ENCODE data around the gene MVB12A. TPM values are rescaled to one million over a fixed set of nuclear protein-coding genes. Genes with fewer than 3 reads are reported as not detected.

Gene MVB12A
- total RNA-seq, 1 donor from 2014 or later = 46.2 TPM

GRCh38 chr19:17470068-17470841 is 50.4 kb downstream of the MVB12A start, which contains the start of gene SLC27A1:
Gene SLC27A1 (plus strand): TSS chr19:17470524. CDS start chr19:17470541, 17 bp downstream.
- peak; percentile 100 for DNase-seq (ENCODE audit: low spot score)

- no peak for DNase-seq (ENCODE audit: low spot score)
These were observed 51.7 kb downstream of the MVB12A start for GRCh38 chr19:17471410-17472125.

- no peak for DNase-seq (ENCODE audit: low spot score)
These were observed 53.2 kb downstream of the MVB12A start for GRCh38 chr19:17473041-17473440.

Other genes starting within 250 kb of the MVB12A start
- 11.1 TPM for gene USE1, start 204.7 kb upstream of the MVB12A start, total RNA-seq (ENCODE audit: insufficient read depth, low replicate concordance)
- gene OCEL1, start 193.8 kb upstream of the MVB12A start, total RNA-seq (ENCODE audit: insufficient read depth, low replicate concordance) = 3.4 TPM
- 20.0 TPM for gene NR2F6, start 174.1 kb upstream of the MVB12A start, total RNA-seq (ENCODE audit: insufficient read depth, low replicate concordance)
- 1.2 TPM for gene USHBP1, start 155.3 kb upstream of the MVB12A start, total RNA-seq (ENCODE audit: insufficient read depth, low replicate concordance)
- 45.3 TPM for gene BABAM1, start 152.6 kb upstream of the MVB12A start, total RNA-seq (ENCODE audit: insufficient read depth, low replicate concordance)
- gene ANKLE1, start 138.1 kb upstream of the MVB12A start, total RNA-seq (ENCODE audit: insufficient read depth, low replicate concordance) = not detected
- 8.7 TPM for gene ABHD8, start 116.6 kb upstream of the MVB12A start, total RNA-seq (ENCODE audit: insufficient read depth, low replicate concordance)
- gene MRPL34, start 114.2 kb upstream of the MVB12A start, total RNA-seq (ENCODE audit: insufficient read depth, low replicate concordance) = 18.5 TPM
- 6.5 TPM for gene DDA1, start 110.5 kb upstream of the MVB12A start, total RNA-seq (ENCODE audit: insufficient read depth, low replicate concordance)
- gene ANO8, start 85.2 kb upstream of the MVB12A start, total RNA-seq (ENCODE audit: insufficient read depth, low replicate concordance) = 3.9 TPM
- 13.7 TPM for gene GTPBP3, start 82.5 kb upstream of the MVB12A start, total RNA-seq (ENCODE audit: insufficient read depth, low replicate concordance)
- gene PLVAP, start 42.7 kb upstream of the MVB12A start, total RNA-seq (ENCODE audit: insufficient read depth, low replicate concordance) = 6.5 TPM
- not detected for gene CCDC194, start 25.9 kb upstream of the MVB12A start, total RNA-seq (ENCODE audit: insufficient read depth, low replicate concordance)
- gene BST2, start 14.4 kb upstream of the MVB12A start, total RNA-seq (ENCODE audit: insufficient read depth, low replicate concordance) = 35.2 TPM
- not detected for gene TMEM221, start 28.6 kb downstream of the MVB12A start, total RNA-seq (ENCODE audit: insufficient read depth, low replicate concordance)
- gene NXNL1, start 40.9 kb downstream of the MVB12A start, total RNA-seq (ENCODE audit: insufficient read depth, low replicate concordance) = not detected
- gene SLC27A1, start 50.5 kb downstream of the MVB12A start, total RNA-seq (ENCODE audit: insufficient read depth, low replicate concordance) = 15.4 TPM
- 29.6 TPM for gene PGLS, start 91.6 kb downstream of the MVB12A start, total RNA-seq (ENCODE audit: insufficient read depth, low replicate concordance)
- 61.4 TPM for gene COLGALT1, start 135.6 kb downstream of the MVB12A start, total RNA-seq (ENCODE audit: insufficient read depth, low replicate concordance)